Endothelial cell of umbilical vein (primary cell): ENCODE data around the gene SC5D. TPM values are rescaled to one million over a fixed set of nuclear protein-coding genes. Genes with fewer than 3 reads are reported as not detected.

Experiments
- BruUV-seq: library from RNA; stranded (reverse); fragments of 400-500 nt; replicated peaks from 2 replicates; lab custom pipeline; 2021; lab: Mats Ljungman, UMichigan
- CTCF ChIA-PET: fragments of 300-600, 350-600 bp; sonication (Branson Sonifier 250); formaldehyde crosslinking; loops from one replicate; lab custom pipeline; 2021; ENCODE audit warnings: antibody characterized with exemption, inconsistent platforms; lab: Charles Lee
- POLR2A ChIA-PET: fragments of 300-600, 350-600 bp; sonication (Branson Sonifier 250); formaldehyde crosslinking; loops from one replicate; lab custom pipeline; 2021; ENCODE audit warnings: antibody characterized with exemption, inconsistent platforms; lab: Charles Lee
- DNase-seq: peaks from one replicate; pipeline ENCODE4 v3.0.0-alpha.2; 2011; ENCODE audit warnings: low read depth, low spot score
- FAIRE-seq: peaks from 2 replicates; lab custom pipeline; 2011; peaks lifted over from hg19 to GRCh38; lab: Jason Lieb, UNC
- H2AFZ ChIP-seq: 2 replicates; pipeline ENCODE4 v1.6.0; 2012; ENCODE audit warnings: low read depth, low read length, control low read depth, inconsistent platforms
- H3K27ac ChIP-seq: 2 replicates; pipeline ENCODE4 v1.5.1; 2011; ENCODE audit warnings: low read depth, mild to moderate bottlenecking, control low read depth, low read length, moderate library complexity; ENCODE audit not compliant: insufficient read depth
- H3K27me3 ChIP-seq, 2 experiments: 2 replicates each; pipeline versions ENCODE4 v1.6.0 to v1.6.1; 2011; ENCODE audit warnings: low read length in 2 of 2, mixed read lengths in 1 of 2; ENCODE audit not compliant: control insufficient read depth in 2 of 2, insufficient read depth in 2 of 2
- H3K36me3 ChIP-seq, 2 experiments: 2 replicates in 1 of 2; 3 replicates in 1 of 2; pipeline ENCODE4 v1.5.1; 2011; ENCODE audit warnings: low read length in 2 of 2, mild to moderate bottlenecking in 1 of 2, moderate library complexity in 1 of 2; ENCODE audit not compliant: control insufficient read depth in 2 of 2, insufficient read depth in 2 of 2; ENCODE audit errors: extremely low read depth in 1 of 2
- H3K4me1 ChIP-seq: 3 replicates; pipeline ENCODE4 v1.5.1; 2011; ENCODE audit warnings: mild to moderate bottlenecking, low read length; ENCODE audit not compliant: control insufficient read depth, insufficient read depth; ENCODE audit errors: extremely low read depth
- H3K4me2 ChIP-seq: 2 replicates; pipeline ENCODE4 v1.6.1; 2011; ENCODE audit warnings: low read length, control low read depth, mixed read lengths; ENCODE audit not compliant: insufficient read depth
- H3K4me3 ChIP-seq, 3 experiments: fragments of 200-600 bp in 1 of 3; sonication (generic), shearing (Covaris generic) in 1 of 3; replicated peaks in 1 of 3; 2 replicates each; pipeline ENCODE4 v1.5.1; 2011 to 2016; ENCODE audit warnings: control low read depth in 3 of 3, low read length in 3 of 3, mild to moderate bottlenecking in 2 of 3, inconsistent platforms in 1 of 3, low read depth in 1 of 3, moderate library complexity in 1 of 3; ENCODE audit not compliant: insufficient read depth in 1 of 3
- H3K79me2 ChIP-seq: 2 replicates; pipeline ENCODE4 v1.6.0; 2012; ENCODE audit warnings: low read length, inconsistent platforms; ENCODE audit not compliant: control insufficient read depth, insufficient read depth
- H3K9ac ChIP-seq: replicated peaks from 2 replicates; pipeline ENCODE3; 2011; ENCODE audit warnings: low read length, control low read depth; ENCODE audit not compliant: insufficient read depth; ENCODE audit errors: extremely low read depth
- H3K9me1 ChIP-seq: replicated peaks from 3 replicates; pipeline ENCODE4 v1.6.0; 2011; ENCODE audit warnings: mild to moderate bottlenecking, low read length; ENCODE audit not compliant: control insufficient read depth, insufficient read depth; ENCODE audit errors: extremely low read depth
- H3K9me3 ChIP-seq: replicated peaks from 2 replicates; pipeline ENCODE4 v1.5.1; 2012; ENCODE audit warnings: low read length, inconsistent platforms; ENCODE audit not compliant: control insufficient read depth, insufficient read depth
- H4K20me1 ChIP-seq: replicated peaks from 2 replicates; pipeline ENCODE3; 2011; ENCODE audit warnings: mild to moderate bottlenecking, low read length; ENCODE audit not compliant: control insufficient read depth, insufficient read depth; ENCODE audit errors: extremely low read depth
- EZH2 ChIP-seq: IDR thresholded peaks from 2 replicates; pipeline ENCODE4 v1.6.1; 2012; ENCODE audit warnings: borderline replicate concordance, low read depth, mild to moderate bottlenecking, moderate library complexity, low read length, inconsistent platforms; ENCODE audit not compliant: severe bottlenecking
- FOS ChIP-seq: IDR thresholded peaks from 2 replicates; pipeline ENCODE4 v1.6.1; 2011; ENCODE audit warnings: mild to moderate bottlenecking, low read length, moderate library complexity, borderline replicate concordance; ENCODE audit not compliant: insufficient read depth
- GATA2 ChIP-seq: IDR thresholded peaks from 2 replicates; pipeline ENCODE4 v1.7.0; 2011; ENCODE audit warnings: low read depth, mild to moderate bottlenecking, moderate library complexity, mixed read lengths, low read length; ENCODE audit not compliant: insufficient read length, insufficient read depth
- JUN ChIP-seq: IDR thresholded peaks from 2 replicates; pipeline ENCODE4 v1.6.1; 2011; ENCODE audit warnings: borderline replicate concordance, low read depth; ENCODE audit not compliant: insufficient read length, insufficient read depth
- MYC ChIP-seq: IDR thresholded peaks from one replicate; pipeline ENCODE4 v1.6.1; 2011; ENCODE audit warnings: mild to moderate bottlenecking, low read depth, low read length
- POLR2A ChIP-seq: IDR thresholded peaks from 2 replicates; pipeline ENCODE4 v1.6.1; 2012; ENCODE audit warnings: low read depth, mild to moderate bottlenecking, control low read depth, low read length
- POLR2AphosphoS5 ChIP-seq: IDR thresholded peaks from 2 replicates; pipeline ENCODE4 v1.6.1; 2012; ENCODE audit warnings: low read depth, mild to moderate bottlenecking, control low read depth, low read length, moderate library complexity; ENCODE audit not compliant: insufficient read depth
- dilution Hi-C: fragments of 300-500 bp; cut with MboI; formaldehyde crosslinking; loops from one replicate; pipeline ENCODE4 v1.15.0; 2019; ENCODE audit warnings: low sequenced_read_pairs; ENCODE audit not compliant: extremely low pct_ligation_motif_present
- intact Hi-C: fragments of 100-400 bp; cut with micrococcal nuclease; formaldehyde crosslinking; loops from one replicate; pipeline ENCODE4 v1.10.0; 2022
- polyA plus RNA-seq, 4 experiments: library from polyadenylated mRNA; depleted of rRNA in 3 of 4; stranded (reverse) in 3 of 4; unstranded in 1 of 4; fragments of >200 nt; gene quantifications; 2 replicates each; pipeline versions ENCODE4 v1.2.1 to v1.2.3, GENCODE V29; 2011 to 2012; ENCODE audit warnings: missing spikeins in 1 of 4
- total RNA-seq: library from RNA; stranded (reverse); gene quantifications from 2 replicates; pipeline ENCODE4 v1.2.3, GENCODE V29; 2021
- TF ChIP-seq, protein P1 (sequence below), 2 donors: IDR thresholded peaks; 1 replicate in 1 of 2; 2 replicates in 1 of 2; pipeline ENCODE4 v1.5.1; 2011; ENCODE audit warnings: low read length in 2 of 2, mild to moderate bottlenecking in 2 of 2, moderate library complexity in 2 of 2, control low read depth in 1 of 2, inconsistent platforms in 1 of 2, low read depth in 1 of 2; ENCODE audit not compliant: insufficient read depth in 1 of 2; ENCODE audit errors: extremely low read depth in 1 of 2
- TF ChIP-seq, protein P2 (sequence below): IDR thresholded peaks from 2 replicates; pipeline ENCODE4 v1.6.1; 2011; ENCODE audit not compliant: insufficient read depth, insufficient read length

The SC5D gene
- total and polyA plus RNA-seq, 2 donors (not counting 3 experiments of a cell fraction or from before 2014, with no cell fraction given): 37.1 to 40.0 TPM

DNA sequence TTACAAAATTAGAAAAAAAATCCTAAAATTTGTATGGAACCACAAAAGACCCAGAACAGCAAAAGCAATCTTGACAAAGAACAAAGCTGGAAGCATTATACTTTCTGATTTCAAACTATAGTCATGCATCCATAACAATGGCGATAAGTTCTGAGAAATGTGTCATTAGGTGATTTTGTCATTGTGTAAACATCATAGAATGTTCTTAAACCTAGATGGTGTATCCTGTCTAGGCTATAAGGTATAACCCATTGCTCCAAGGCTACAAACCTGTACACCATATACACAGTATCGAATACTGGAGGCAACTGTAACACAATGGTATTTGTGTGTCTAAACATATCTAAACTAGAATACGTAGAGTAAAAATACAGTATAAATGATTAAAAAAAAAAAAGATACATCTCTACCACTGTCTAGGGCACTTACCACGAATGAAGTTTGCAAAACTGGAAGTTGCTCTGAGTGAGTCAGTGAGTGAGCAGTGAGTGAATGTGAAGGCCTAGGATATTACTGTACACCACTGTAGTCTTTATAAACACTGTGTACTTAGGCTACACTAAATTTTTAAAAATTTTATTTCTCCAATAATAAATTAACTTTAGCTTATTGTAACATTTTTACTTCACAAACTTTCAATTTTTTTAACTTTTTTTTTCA, 18.1 kb upstream of the SC5D start:
- no peak for DNase-seq
- Histone ChIP-seq H3K79me2 (no peaks in the 10 kb centered on the region), H3K9me1 (no peaks in the 10 kb centered on the region), H4K20me1 (no peaks in the 10 kb centered on the region), H3K4me3 (no peak overlapping the region), H3K36me3 (no peaks in the 10 kb centered on the region), H2AFZ (no peak overlapping the region), H3K4me2 (no peak overlapping the region), H3K9ac (no peak overlapping the region), H3K9me3 (no peaks in the 10 kb centered on the region), H3K27ac (no peak overlapping the region), H3K27me3 (peaks cover 0 to 3% of the 10 kb centered on the region in 2 experiments), H3K4me1 (no peaks in the 10 kb centered on the region)
- dilution Hi-C loops (no loop called here), intact Hi-C loops (no loop called here)
- ChIA-PET POLR2A (no interaction called here), CTCF (no interaction called here)
- FAIRE-seq: no peak
- BruUV-seq: no TSS peak
- TF ChIP-seq MYC (no peak), POLR2AphosphoS5 (no peak), POLR2A (no peak), JUN (no peak)
- TF ChIP-seq, protein P1, sequence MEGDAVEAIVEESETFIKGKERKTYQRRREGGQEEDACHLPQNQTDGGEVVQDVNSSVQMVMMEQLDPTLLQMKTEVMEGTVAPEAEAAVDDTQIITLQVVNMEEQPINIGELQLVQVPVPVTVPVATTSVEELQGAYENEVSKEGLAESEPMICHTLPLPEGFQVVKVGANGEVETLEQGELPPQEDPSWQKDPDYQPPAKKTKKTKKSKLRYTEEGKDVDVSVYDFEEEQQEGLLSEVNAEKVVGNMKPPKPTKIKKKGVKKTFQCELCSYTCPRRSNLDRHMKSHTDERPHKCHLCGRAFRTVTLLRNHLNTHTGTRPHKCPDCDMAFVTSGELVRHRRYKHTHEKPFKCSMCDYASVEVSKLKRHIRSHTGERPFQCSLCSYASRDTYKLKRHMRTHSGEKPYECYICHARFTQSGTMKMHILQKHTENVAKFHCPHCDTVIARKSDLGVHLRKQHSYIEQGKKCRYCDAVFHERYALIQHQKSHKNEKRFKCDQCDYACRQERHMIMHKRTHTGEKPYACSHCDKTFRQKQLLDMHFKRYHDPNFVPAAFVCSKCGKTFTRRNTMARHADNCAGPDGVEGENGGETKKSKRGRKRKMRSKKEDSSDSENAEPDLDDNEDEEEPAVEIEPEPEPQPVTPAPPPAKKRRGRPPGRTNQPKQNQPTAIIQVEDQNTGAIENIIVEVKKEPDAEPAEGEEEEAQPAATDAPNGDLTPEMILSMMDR (IDR thresholded peaks at IDR 0.05; ENCODE audit: extremely low read depth in 1 of 2, insufficient read depth in 1 of 2, low read depth in 1 of 2, low read length in 2 of 2): no peak

DNA sequence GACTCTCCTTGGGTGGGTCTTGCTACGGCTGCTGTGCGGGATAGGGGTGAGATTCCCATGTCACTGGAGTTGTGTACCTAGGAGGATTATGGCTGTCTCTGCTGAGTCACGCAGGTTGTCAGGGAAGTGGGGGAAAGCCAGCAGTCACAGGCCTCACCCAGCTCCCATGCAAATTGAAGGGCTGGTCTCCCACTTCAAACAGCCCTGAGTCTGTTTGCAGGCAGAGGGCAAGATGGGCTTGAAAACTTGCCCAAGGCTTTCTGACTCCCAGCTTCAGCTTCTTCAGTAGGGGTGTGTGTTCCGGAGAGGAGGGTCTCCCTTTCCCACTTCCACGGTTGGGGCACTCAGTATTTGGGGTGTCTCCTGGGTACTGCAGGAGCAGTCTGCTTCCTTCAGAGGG, 10.9 kb upstream of the SC5D start:
- H3K9me1 ChIP-seq: no peaks in the 10 kb centered on the region
- H2AFZ ChIP-seq: no peak overlapping the region
- no peaks in the 10 kb centered on the region for H4K20me1 ChIP-seq
- no peak overlapping the region for H3K9ac ChIP-seq
- H3K9me3 ChIP-seq: no peaks in the 10 kb centered on the region
- intact Hi-C loops: no loop called here
- no peak overlapping the region for H3K27ac ChIP-seq
- no peak overlapping the region for H3K4me2 ChIP-seq
- ChIA-PET CTCF (no interaction called here), POLR2A (no interaction called here)
- TF ChIP-seq POLR2AphosphoS5 (no peak), POLR2A (no peak), GATA2 (no peak), EZH2 (no peak), MYC (no peak), JUN (no peak), FOS (no peak)
- TF ChIP-seq, protein P1 (IDR thresholded peaks at IDR 0.05; ENCODE audit: extremely low read depth in 1 of 2, insufficient read depth in 1 of 2, low read depth in 1 of 2, low read length in 2 of 2): no peak
- TF ChIP-seq, protein P2, sequence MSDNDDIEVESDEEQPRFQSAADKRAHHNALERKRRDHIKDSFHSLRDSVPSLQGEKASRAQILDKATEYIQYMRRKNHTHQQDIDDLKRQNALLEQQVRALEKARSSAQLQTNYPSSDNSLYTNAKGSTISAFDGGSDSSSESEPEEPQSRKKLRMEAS: no peak
- H3K4me3 ChIP-seq: no peak overlapping the region
- no TSS peak for BruUV-seq
- H3K36me3 ChIP-seq: no peaks in the 10 kb centered on the region
- dilution Hi-C loops: no loop called here
- H3K79me2 ChIP-seq: no peaks in the 10 kb centered on the region
- no peaks in the 10 kb centered on the region for H3K4me1 ChIP-seq
- DNase-seq (no peak), FAIRE-seq (no peak)
- peaks cover 12 to 14% of the 10 kb centered on the region in 2 experiments for H3K27me3 ChIP-seq
